ENCODE data around the gene EYA4. TPM values are rescaled to one million over a fixed set of nuclear protein-coding genes. Genes with fewer than 3 reads are reported as not detected.

EYA4 gene
- total and polyA plus RNA-seq, 7 donors, result 0.01 to 8.6 (median 0.82) TPM; not detected in 2

GRCh38 chr6:133312006-133312405 lies 70.8 kb downstream of the EYA4 start:
- TF ChIP-seq EP300 (IDR thresholded peaks at IDR 0.05) (no peak), POLR2A (IDR thresholded peaks at IDR 0.05) (no peak), CTCF (IDR thresholded peaks at IDR 0.05) (no peak), POLR2AphosphoS5 (IDR thresholded peaks at IDR 0.05) (no peak)
- Histone ChIP-seq H3K27me3 (no peaks in the 10 kb centered on the region), H3K27ac (no peak overlapping the region), H3K4me1 (no peaks in the 10 kb centered on the region), H3K9me3 (no peaks in the 10 kb centered on the region), H3K4me3 (no peak overlapping the region), H3K36me3 (no peaks in the 10 kb centered on the region)
- 63 to 75% methylated on average over 3 of the region's 3 CpGs for WGBS, 2 donors
- intact Hi-C loops (cut with DNase I), result no loop called here
- DNase-seq, result no peak

DNA sequence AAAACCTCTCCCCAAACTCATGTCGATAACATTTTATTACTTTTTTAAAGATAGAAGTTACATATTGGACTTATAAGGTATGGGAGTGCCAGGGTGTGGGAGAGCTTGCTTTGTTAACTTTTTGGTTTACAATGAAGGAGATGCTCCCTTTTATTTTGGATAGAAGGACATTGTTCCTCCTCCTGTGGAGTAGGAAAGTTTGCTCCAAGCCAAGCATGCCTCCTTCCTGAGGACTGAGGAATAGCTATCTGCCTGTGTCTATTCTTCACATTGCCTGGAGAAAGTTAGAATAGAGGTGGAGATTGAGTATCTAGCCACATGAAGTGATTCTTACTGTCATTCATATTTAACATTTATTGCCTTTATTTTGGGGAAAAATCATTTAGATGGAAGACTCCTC lies 71.9 kb downstream of the EYA4 start:
- 52 to 84% methylated on average over 1 of the region's 1 CpG for WGBS, 2 donors
- TF ChIP-seq POLR2A (IDR thresholded peaks at IDR 0.05) (no peak), CTCF (IDR thresholded peaks at IDR 0.05) (no peak), POLR2AphosphoS5 (IDR thresholded peaks at IDR 0.05) (no peak), EP300 (IDR thresholded peaks at IDR 0.05) (no peak)

GRCh38 chr6:133314947-133315346 lies 73.8 kb downstream of the EYA4 start:
- Histone ChIP-seq H3K4me1 (no peaks in the 10 kb centered on the region), H3K36me3 (no peaks in the 10 kb centered on the region), H3K4me3 (no peak overlapping the region), H3K27me3 (no peaks in the 10 kb centered on the region), H3K27ac (no peak overlapping the region), H3K9me3 (no peaks in the 10 kb centered on the region)
- WGBS, 2 donors, result 74 to 90% methylated on average over 4 of the region's 4 CpGs
- intact Hi-C loops (cut with DNase I), result no loop called here
- DNase-seq, result no peak
- TF ChIP-seq CTCF (IDR thresholded peaks at IDR 0.05) (no peak), POLR2A (IDR thresholded peaks at IDR 0.05) (no peak), POLR2AphosphoS5 (IDR thresholded peaks at IDR 0.05) (no peak), EP300 (IDR thresholded peaks at IDR 0.05) (no peak)

More for the DNA sequence above, 71.9 kb downstream of the EYA4 start:
- no peak overlapping the region for H3K4me3 ChIP-seq
- H3K4me1 ChIP-seq, result no peaks in the 10 kb centered on the region
- intact Hi-C loops (cut with DNase I), result no loop called here
- no peaks in the 10 kb centered on the region for H3K9me3 ChIP-seq
- no peak overlapping the region for H3K27ac ChIP-seq
- H3K27me3 ChIP-seq, result no peaks in the 10 kb centered on the region
- DNase-seq, result no peak
- H3K36me3 ChIP-seq, result no peaks in the 10 kb centered on the region

GRCh38 chr6:133315811-133316210 lies 74.7 kb downstream of the EYA4 start:
- no peaks in the 10 kb centered on the region for H3K36me3 ChIP-seq
- no peaks in the 10 kb centered on the region for H3K4me1 ChIP-seq
- H3K27ac ChIP-seq, result no peak overlapping the region
- H3K4me3 ChIP-seq, result no peak overlapping the region
- DNase-seq, result no peak
- H3K27me3 ChIP-seq, result no peaks in the 10 kb centered on the region
- H3K9me3 ChIP-seq, result no peaks in the 10 kb centered on the region
- intact Hi-C loops (cut with DNase I), result no loop called here
- TF ChIP-seq CTCF (IDR thresholded peaks at IDR 0.05), result no peak
- 67 to 75% methylated on average over 5 of the region's 5 CpGs for WGBS, 2 donors

DNA sequence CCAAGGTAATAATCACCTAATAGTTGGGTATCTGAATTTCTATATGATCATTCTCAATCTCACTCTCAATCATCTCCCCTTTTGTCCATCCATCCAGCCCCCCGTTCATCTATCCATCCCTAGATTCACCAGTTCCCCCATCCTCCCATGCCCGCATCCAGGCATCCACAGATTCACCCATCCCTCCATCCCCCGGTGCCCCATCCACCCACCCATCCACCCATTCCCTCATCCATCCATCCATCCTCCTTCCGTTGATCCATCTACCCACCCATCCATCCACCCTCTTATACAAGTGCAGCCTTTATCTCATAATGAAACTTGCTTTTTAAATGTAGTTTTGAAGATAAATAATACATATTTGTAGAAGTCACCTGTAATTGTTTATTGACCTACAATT lies 76.5 kb downstream of the EYA4 start:
- Histone ChIP-seq H3K9me3 (no peaks in the 10 kb centered on the region), H3K36me3 (no peaks in the 10 kb centered on the region), H3K4me3 (no peak overlapping the region), H3K27ac (no peak overlapping the region), H3K4me1 (no peaks in the 10 kb centered on the region), H3K27me3 (no peaks in the 10 kb centered on the region)
- DNase-seq, result no peak
- intact Hi-C loops (cut with DNase I), result no loop called here
- no peak for TF ChIP-seq CTCF (IDR thresholded peaks at IDR 0.05)
- TF ChIP-seq POLR2A (IDR thresholded peaks at IDR 0.05), result no peak
- TF ChIP-seq EP300 (IDR thresholded peaks at IDR 0.05), result no peak
- no peak for TF ChIP-seq POLR2AphosphoS5 (IDR thresholded peaks at IDR 0.05)
- WGBS, 2 donors, result 81 to 92% methylated on average over 4 of the region's 4 CpGs
